Neural progenitor cell (in vitro differentiated cells): ENCODE data around the gene MRPL3. TPM values are rescaled to one million over a fixed set of nuclear protein-coding genes. Genes with fewer than 3 reads are reported as not detected.

Experiments used
- DNase-seq: peaks from one replicate; pipeline ENCODE4 v3.0.0-alpha.2; 2016; ENCODE audit warnings: low spot score
- H2AFZ ChIP-seq: fragments of 200-600 bp; sonication (generic); replicated peaks from 2 replicates; pipeline ENCODE4 v1.6.1; 2016; ENCODE audit warnings: antibody characterized with exemption
- H3F3A ChIP-seq: fragments of 200-600 bp; sonication (generic); 2 replicates; pipeline ENCODE4 v1.6.1; 2016; ENCODE audit warnings: antibody characterized with exemption, low read depth
- H3K27ac ChIP-seq: fragments of 200-600 bp; sonication (generic); 2 replicates; pipeline ENCODE4 v1.5.1; 2016; ENCODE audit warnings: mild to moderate bottlenecking
- H3K27me3 ChIP-seq: fragments of 200-600 bp; sonication (generic); 2 replicates; pipeline ENCODE4 v1.6.1; 2016; ENCODE audit warnings: mild to moderate bottlenecking, moderate library complexity
- H3K36me3 ChIP-seq: fragments of 200-600 bp; sonication (generic); 2 replicates; pipeline ENCODE4 v1.5.1; 2016
- H3K4me1 ChIP-seq: fragments of 200-600 bp; sonication (generic); 2 replicates; pipeline ENCODE4 v1.6.1; 2016; ENCODE audit warnings: mixed run types
- H3K4me2 ChIP-seq: fragments of 200-600 bp; sonication (generic); 2 replicates; pipeline ENCODE4 v1.6.1; 2016
- H3K4me3 ChIP-seq: fragments of 200-600 bp; sonication (generic); 2 replicates; pipeline ENCODE4 v1.5.1; 2016
- H3K79me2 ChIP-seq: fragments of 200-600 bp; sonication (generic); 2 replicates; pipeline ENCODE4 v1.6.1; 2016; ENCODE audit warnings: low read depth
- H3K9ac ChIP-seq: fragments of 200-600 bp; sonication (generic); 2 replicates; pipeline ENCODE4 v1.6.1; 2016
- H3K9me3 ChIP-seq: fragments of 200-600 bp; sonication (generic); 2 replicates; pipeline ENCODE4 v1.5.1; 2016; ENCODE audit warnings: low read depth
- H4K20me1 ChIP-seq: fragments of 200-600 bp; sonication (generic); 2 replicates; pipeline ENCODE4 v1.6.1; 2016; ENCODE audit warnings: low read depth
- H3K27ac Mint-ChIP-seq: 3 replicates; pipeline ENCODE4 v1.8.0; 2021; ENCODE audit warnings: mixed read lengths
- H3K27me3 Mint-ChIP-seq: 2 replicates; pipeline ENCODE4 v1.8.0; 2022; ENCODE audit warnings: low read depth, mild to moderate bottlenecking, inconsistent platforms, moderate library complexity, mixed read lengths; ENCODE audit not compliant: insufficient read depth
- H3K36me3 Mint-ChIP-seq: 3 replicates; pipeline ENCODE4 v1.8.0; 2021; ENCODE audit warnings: mixed read lengths
- H3K4me1 Mint-ChIP-seq: 3 replicates; pipeline ENCODE4 v1.8.0; 2021; ENCODE audit warnings: mixed read lengths
- H3K4me3 Mint-ChIP-seq: 3 replicates; pipeline ENCODE4 v1.8.0; 2021; ENCODE audit warnings: mild to moderate bottlenecking, moderate library complexity, mixed read lengths
- H3K9me3 Mint-ChIP-seq: 3 replicates; pipeline ENCODE4 v1.8.0; 2020; ENCODE audit warnings: mixed read lengths
- EZH2 ChIP-seq: fragments of 200-600 bp; sonication (generic); IDR thresholded peaks from 2 replicates; pipeline ENCODE4 v1.6.1; 2017; ENCODE audit warnings: antibody characterized with exemption, mild to moderate bottlenecking, moderate library complexity
- EZH2phosphoT487 ChIP-seq: fragments of 200-600 bp; sonication (generic); IDR thresholded peaks from 2 replicates; pipeline ENCODE4 v1.6.1; 2017; ENCODE audit warnings: antibody characterized with exemption
- total RNA-seq: library from RNA; depleted of rRNA; stranded (reverse); fragments of >200 nt; gene quantifications from 2 replicates; pipeline ENCODE4 v1.2.3, GENCODE V29; 2015; ENCODE audit warnings: low replicate concordance
- TF ChIP-seq, protein P1 (sequence below): fragments of 200-600 bp; sonication (generic); IDR thresholded peaks from 2 replicates; pipeline ENCODE4 v1.5.1; 2017; ENCODE audit warnings: antibody characterized with exemption, mild to moderate bottlenecking

MRPL3 gene
- total RNA-seq, 1 donor from 2014 or later = 202 TPM

- no peak overlapping the region for H3K9ac ChIP-seq
- no peaks in the 10 kb centered on the region for H3K9me3 ChIP-seq
- no peak overlapping the region for H3K4me2 ChIP-seq
- Mint-ChIP-seq H3K27ac (no peak overlapping the region), H3K4me3 (no peak overlapping the region), H3K9me3 (peaks cover 21% of the 10 kb centered on the region), H3K36me3 (peaks cover 73% of the 10 kb centered on the region), H3K4me1 (peaks cover 36% of the 10 kb centered on the region), H3K27me3 (no peaks in the 10 kb centered on the region)
- H3K36me3 ChIP-seq = peaks cover 24% of the 10 kb centered on the region
- H3K4me3 ChIP-seq = no peak overlapping the region
- H3F3A ChIP-seq = no peaks in the 10 kb centered on the region
- peaks cover 2% of the 10 kb centered on the region for H4K20me1 ChIP-seq
- no peak for DNase-seq
- H3K4me1 ChIP-seq = peaks cover 17% of the 10 kb centered on the region
- H3K79me2 ChIP-seq = peaks cover 40% of the 10 kb centered on the region
- H3K27ac ChIP-seq = no peak overlapping the region
- no peak overlapping the region for H2AFZ ChIP-seq
- H3K27me3 ChIP-seq = no peaks in the 10 kb centered on the region
- no peak for TF ChIP-seq EZH2phosphoT487
Measured at GRCh38 chr3:131470377-131470776, 32.4 kb downstream of the MRPL3 start.

DNA sequence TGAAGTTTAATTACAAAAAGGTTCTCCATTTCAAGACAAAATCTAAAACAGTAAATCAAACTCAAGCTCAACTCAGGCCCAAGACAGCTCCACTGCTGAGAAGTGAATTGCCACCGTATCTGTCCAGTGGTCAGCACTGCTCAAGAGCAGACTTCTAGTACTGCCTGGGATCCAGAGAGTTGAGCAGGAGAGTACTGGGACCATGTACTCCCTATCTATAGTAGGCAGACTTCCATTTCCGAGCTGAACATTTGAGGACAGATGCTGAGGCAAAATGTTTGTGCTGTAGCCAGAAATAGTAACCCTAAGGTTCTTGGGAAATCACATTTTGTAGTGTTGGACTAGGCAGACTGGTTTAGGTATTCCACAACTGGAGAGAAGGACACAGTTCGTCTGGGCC lies 44.1 kb downstream of the MRPL3 start:
- TF ChIP-seq, protein P1, sequence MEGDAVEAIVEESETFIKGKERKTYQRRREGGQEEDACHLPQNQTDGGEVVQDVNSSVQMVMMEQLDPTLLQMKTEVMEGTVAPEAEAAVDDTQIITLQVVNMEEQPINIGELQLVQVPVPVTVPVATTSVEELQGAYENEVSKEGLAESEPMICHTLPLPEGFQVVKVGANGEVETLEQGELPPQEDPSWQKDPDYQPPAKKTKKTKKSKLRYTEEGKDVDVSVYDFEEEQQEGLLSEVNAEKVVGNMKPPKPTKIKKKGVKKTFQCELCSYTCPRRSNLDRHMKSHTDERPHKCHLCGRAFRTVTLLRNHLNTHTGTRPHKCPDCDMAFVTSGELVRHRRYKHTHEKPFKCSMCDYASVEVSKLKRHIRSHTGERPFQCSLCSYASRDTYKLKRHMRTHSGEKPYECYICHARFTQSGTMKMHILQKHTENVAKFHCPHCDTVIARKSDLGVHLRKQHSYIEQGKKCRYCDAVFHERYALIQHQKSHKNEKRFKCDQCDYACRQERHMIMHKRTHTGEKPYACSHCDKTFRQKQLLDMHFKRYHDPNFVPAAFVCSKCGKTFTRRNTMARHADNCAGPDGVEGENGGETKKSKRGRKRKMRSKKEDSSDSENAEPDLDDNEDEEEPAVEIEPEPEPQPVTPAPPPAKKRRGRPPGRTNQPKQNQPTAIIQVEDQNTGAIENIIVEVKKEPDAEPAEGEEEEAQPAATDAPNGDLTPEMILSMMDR = no peak
- no peak for TF ChIP-seq EZH2
- no peak for TF ChIP-seq EZH2phosphoT487
- no peaks in the 10 kb centered on the region for H3K27me3 ChIP-seq
- no peak overlapping the region for H2AFZ ChIP-seq
- H3K4me3 Mint-ChIP-seq = no peak overlapping the region
- H3K9ac ChIP-seq = no peak overlapping the region
- H3K36me3 Mint-ChIP-seq = peaks cover 47% of the 10 kb centered on the region
- no peak overlapping the region for H3K27ac ChIP-seq
- no peaks in the 10 kb centered on the region for H3F3A ChIP-seq
- H3K9me3 ChIP-seq = no peaks in the 10 kb centered on the region
- no peak overlapping the region for H3K27ac Mint-ChIP-seq
- no peaks in the 10 kb centered on the region for H3K4me1 Mint-ChIP-seq
- DNase-seq = no peak
- no peaks in the 10 kb centered on the region for H3K4me1 ChIP-seq
- no peaks in the 10 kb centered on the region for H4K20me1 ChIP-seq
- no peaks in the 10 kb centered on the region for H3K79me2 ChIP-seq
- peaks cover 2% of the 10 kb centered on the region for H3K27me3 Mint-ChIP-seq
- H3K4me3 ChIP-seq = no peak overlapping the region
- H3K4me2 ChIP-seq = no peak overlapping the region
- peaks cover 6% of the 10 kb centered on the region for H3K36me3 ChIP-seq
- no peaks in the 10 kb centered on the region for H3K9me3 Mint-ChIP-seq

DNA sequence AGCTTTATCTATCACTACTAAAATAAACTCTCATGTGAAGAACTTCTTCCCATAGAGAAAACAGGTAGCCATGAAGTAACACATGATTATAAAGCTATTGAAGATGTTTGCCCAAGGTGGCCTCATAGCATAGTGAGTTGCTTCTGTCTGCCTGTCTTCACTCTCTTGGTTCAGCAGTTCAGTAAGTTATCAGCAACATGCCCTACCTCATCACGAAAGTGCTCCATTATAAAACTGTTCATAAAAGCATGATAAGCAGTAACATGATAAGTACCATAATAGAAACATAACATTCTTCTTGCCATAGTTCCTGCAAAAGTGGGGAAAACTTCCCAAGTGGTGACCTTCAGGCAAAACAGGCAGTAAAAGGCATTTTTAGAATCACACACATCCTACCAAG lies 45.6 kb downstream of the MRPL3 start:
- no peak overlapping the region for H3K4me2 ChIP-seq
- no peak overlapping the region for H3K4me3 Mint-ChIP-seq
- TF ChIP-seq EZH2 = no peak
- TF ChIP-seq, protein P1 = no peak
- TF ChIP-seq EZH2phosphoT487 = no peak

GRCh38 chr3:131454501-131454900 lies 48.3 kb downstream of the MRPL3 start:
- H3F3A ChIP-seq = no peaks in the 10 kb centered on the region
- no peak overlapping the region for H3K4me3 Mint-ChIP-seq
- H3K4me1 Mint-ChIP-seq = no peaks in the 10 kb centered on the region
- no peaks in the 10 kb centered on the region for H3K9me3 ChIP-seq
- H3K4me3 ChIP-seq = no peak overlapping the region
- no peaks in the 10 kb centered on the region for H3K4me1 ChIP-seq
- no peaks in the 10 kb centered on the region for H3K79me2 ChIP-seq
- no peak overlapping the region for H2AFZ ChIP-seq
- TF ChIP-seq, protein P1 = no peak
- H3K27ac ChIP-seq = no peak overlapping the region
- H3K27me3 Mint-ChIP-seq = peaks cover 3% of the 10 kb centered on the region
- H3K36me3 ChIP-seq = no peaks in the 10 kb centered on the region
- peaks cover 20% of the 10 kb centered on the region for H3K36me3 Mint-ChIP-seq
- no peak overlapping the region for H3K27ac Mint-ChIP-seq
- no peaks in the 10 kb centered on the region for H4K20me1 ChIP-seq
- H3K27me3 ChIP-seq = no peaks in the 10 kb centered on the region
- H3K4me2 ChIP-seq = no peak overlapping the region
- H3K9ac ChIP-seq = no peak overlapping the region
- no peak for DNase-seq
- no peaks in the 10 kb centered on the region for H3K9me3 Mint-ChIP-seq

More for the DNA sequence above, 45.6 kb downstream of the MRPL3 start:
- Mint-ChIP-seq H3K27ac (no peak overlapping the region), H3K4me1 (no peaks in the 10 kb centered on the region), H3K36me3 (peaks cover 35% of the 10 kb centered on the region), H3K9me3 (no peaks in the 10 kb centered on the region), H3K27me3 (peaks cover 2% of the 10 kb centered on the region)
- Histone ChIP-seq H3K4me3 (no peak overlapping the region), H3K9ac (no peak overlapping the region), H3K4me1 (no peaks in the 10 kb centered on the region), H3F3A (no peaks in the 10 kb centered on the region), H3K36me3 (no peaks in the 10 kb centered on the region), H4K20me1 (no peaks in the 10 kb centered on the region), H2AFZ (no peak overlapping the region), H3K9me3 (no peaks in the 10 kb centered on the region), H3K27ac (no peak overlapping the region), H3K27me3 (no peaks in the 10 kb centered on the region), H3K79me2 (no peaks in the 10 kb centered on the region)
- no peak for DNase-seq
